SK-MEL-5 (cell line): ENCODE measurements around the gene AKAP7. TPM values are rescaled to one million over a fixed set of nuclear protein-coding genes. Genes with fewer than 3 reads are reported as not detected.
"Not testable (repeated sequence)": the region's sequence is repeated elsewhere in the genome, so short reads cannot be mapped to it uniquely, and the experiment has no call there.

Experiments
- DNase-seq: peaks from one replicate; pipeline ENCODE4 v3.0.0-alpha.2; 2016; ENCODE audit warnings: low read depth, low spot score
- in situ Hi-C: cut with HindIII; loops from 2 replicates; pipeline ENCODE4 v1.10.0; 2016; ENCODE audit warnings: low sequenced_read_pairs, high pct_unique_total_duplicates, low pct_unique_long_range_greater_than_20kb
- total RNA-seq: library from RNA; depleted of rRNA; stranded (reverse); fragments of >200 nt; shearing (Covaris generic); gene quantifications from 2 replicates; pipeline ENCODE4 v1.2.3, GENCODE V29; 2014

The AKAP7 gene
- total RNA-seq, 1 experiment from 2014 or later: 7.5 TPM

DNA sequence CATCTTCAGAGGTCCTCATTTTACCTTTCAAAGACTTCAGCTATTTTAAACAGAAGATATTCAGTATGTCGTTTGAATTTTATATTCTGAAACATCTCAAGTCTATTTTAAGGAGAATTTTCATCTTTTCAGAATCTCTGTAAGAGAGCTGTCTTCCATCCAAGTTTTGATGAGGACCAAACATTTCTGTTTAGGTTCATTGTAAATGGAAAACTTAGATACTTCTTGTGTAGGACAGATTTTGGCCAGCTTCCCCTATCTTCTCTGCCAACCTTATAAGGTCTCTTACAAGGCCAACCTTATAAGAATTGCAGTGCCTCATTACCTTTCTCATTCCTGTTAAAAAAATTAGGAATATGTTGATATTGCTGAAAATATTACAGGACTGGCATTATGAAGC lies 88.1 kb downstream of the AKAP7 start:
- in situ Hi-C loops: no loop called here

DNA sequence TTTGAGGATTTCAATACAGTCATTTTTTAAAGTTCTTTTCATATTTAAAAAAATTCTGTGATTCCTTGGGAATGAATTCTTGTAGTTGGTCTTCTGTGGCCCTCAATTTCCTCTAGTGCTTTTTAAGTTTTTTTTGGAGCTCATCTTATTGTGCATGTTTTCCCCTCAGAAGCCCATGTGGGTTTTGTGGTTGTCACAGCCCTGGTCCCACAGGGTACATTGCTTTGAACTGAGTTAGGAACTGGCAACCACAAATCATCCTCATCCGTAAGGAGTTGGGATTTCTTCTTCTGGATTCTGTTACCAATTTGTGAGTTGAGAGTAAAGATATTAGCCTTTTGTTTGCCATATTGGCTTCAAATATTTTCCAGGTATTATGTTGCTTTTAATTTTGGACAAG lies 89.9 kb downstream of the AKAP7 start:
- in situ Hi-C loops: no loop called here
- DNase-seq: no peak

More for the DNA sequence above, 88.1 kb downstream of the AKAP7 start:
- DNase-seq: no peak

DNA sequence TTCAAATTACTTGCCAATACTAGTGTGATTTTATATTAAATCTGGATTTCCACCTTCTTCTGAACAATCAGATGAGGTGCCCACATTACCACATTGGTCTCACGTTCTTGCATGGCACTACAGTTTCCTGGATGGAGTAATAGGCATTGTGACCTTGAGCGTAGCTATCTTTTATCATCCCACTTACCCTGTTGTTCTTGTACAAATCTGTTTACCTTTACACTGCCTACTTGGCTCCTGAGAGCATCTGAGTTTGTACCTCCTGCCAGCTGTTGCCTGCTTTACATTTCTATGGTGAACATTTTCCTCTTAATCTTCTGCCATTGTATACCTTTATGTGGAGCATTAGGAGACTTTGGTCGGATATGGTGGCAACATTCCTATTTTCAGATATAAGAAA lies 90.7 kb downstream of the AKAP7 start:
- in situ Hi-C loops: no loop called here
- no peak for DNase-seq

DNA sequence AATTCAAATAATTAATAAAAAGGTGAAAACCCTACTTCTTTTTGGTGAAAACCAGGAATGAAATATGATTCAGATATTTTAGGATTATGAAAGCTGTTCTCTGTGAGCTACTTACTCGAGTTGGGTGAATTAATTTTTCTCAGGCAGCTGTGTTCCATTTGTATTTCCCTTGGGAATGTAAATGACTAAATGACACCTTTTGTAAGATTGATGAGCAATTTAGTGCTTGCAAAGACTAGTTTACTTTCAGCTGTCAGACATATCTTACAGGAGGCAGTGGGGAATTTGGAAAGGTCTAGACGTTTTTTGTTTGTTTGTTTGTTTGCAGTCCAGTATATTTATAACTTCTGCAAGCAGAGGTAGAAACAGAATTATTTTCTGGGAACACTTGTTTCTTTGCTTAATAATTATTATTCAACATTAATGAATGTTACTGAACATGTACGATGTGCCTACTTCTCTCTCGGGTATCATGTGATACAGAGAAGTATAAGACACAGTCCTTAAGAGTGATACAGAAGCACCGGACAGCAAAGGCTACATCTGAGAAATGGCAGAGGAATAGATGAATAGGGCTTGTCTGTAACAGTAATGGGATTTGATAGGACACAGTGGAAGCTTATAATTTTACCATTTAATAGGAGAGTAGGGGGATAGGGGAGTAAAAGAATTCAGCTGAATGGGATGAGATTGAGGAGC lies 91.3 kb downstream of the AKAP7 start:
- in situ Hi-C loops: no loop called here

DNA sequence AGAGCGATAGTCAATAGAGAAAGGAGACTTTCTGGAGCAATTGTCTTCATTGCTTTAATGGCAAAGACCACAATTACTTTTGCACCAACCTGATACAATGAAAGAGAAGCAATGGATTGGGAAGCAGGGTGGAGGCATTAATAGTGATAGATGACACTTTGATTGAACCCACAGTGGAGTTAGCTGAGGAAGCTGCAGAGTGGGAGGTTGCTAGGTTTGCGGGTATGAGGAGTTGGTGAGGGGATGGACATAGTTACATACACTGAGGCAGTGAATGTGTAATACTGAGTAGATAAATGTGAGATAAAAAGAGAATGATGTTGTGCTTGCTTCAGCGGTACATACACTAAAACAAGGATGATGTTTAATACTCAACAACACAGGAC lies 91.9 kb downstream of the AKAP7 start:
- in situ Hi-C loops: no loop called here

More for the DNA sequence above, 91.3 kb downstream of the AKAP7 start:
- no peak for DNase-seq

DNA sequence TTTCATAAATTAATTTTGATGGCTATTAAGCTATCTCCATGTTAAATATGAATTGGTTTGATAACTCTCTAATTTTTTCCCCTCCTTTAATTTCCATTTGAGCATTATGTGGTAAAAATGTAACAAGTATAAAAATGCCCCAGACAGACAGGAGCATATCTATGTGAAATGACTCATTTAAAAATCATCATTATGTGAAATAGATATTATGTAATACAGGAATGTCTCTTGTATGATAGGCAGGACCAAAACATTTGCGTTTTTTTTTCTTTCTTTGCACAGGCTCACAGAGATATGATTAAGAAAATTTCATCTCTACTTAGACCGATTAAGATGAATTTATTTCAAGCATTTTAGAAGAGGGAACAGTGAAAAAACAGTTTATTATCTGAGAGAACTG lies 95.8 kb downstream of the AKAP7 start:
- DNase-seq: no peak

More for the DNA sequence above, 91.9 kb downstream of the AKAP7 start:
- no peak for DNase-seq

DNA sequence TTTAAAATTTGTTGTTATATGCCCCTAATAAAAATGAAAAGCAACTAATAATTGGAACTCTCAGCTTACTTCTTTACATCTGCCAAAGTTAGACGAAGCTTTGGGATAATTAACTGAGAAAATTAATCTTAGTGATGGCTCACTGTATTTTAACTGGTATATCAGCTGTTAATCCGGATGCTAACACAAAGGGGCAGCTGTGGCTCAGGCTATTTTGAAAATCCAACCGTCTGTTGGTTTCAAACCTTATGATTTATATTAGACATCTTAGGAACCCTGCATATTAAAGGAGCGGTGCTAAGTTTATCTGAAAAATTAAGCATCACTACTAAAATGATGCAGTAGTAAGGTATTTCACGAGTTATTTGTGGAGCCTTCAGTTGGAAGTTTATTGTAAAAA lies 96.6 kb downstream of the AKAP7 start:
- in situ Hi-C loops: no loop called here
- no peak for DNase-seq

More for the DNA sequence above, 95.8 kb downstream of the AKAP7 start:
- in situ Hi-C loops: no loop called here

DNA sequence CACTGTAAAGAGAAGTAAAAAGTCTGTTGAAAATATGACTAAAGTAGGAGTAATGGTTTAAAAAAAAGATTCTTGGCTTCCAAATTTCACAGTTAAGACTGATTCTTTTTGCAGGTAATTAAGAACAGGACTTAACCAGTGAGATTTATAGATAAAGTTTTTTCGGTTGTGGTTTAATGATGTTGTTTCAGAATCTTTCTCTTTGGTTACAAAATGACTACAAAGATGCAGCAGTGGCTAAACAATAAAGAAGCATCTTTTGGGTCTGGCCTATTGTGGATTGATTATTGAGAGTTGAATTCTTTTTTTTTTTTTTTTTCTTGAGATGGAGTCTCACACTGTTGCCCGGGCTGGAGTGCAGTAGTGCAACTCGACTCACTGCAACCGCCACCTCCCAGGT lies 109.7 kb downstream of the AKAP7 start:
- no peak for DNase-seq
- in situ Hi-C loops: no loop called here

DNA sequence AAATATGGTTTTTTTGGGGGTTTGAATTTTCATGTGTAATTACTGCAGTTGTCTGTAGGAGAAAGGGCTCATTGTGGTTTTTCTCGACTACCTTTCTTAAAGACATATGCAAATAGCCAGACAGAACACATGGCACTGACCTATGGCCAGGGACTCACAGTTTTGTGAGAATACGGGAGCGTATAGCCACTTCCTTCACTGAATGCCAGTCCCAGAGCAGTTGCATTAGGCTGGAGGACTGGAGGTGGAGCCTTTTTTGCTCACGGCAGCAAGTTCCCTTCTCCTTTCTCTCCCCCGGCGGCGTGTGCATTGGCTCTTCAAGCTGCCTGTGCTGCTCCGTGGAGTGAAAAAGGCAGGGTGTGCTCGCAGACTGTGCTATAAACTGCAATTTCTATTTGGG lies 114.9 kb downstream of the AKAP7 start:
- no peak for DNase-seq
- in situ Hi-C loops: no loop called here

DNA sequence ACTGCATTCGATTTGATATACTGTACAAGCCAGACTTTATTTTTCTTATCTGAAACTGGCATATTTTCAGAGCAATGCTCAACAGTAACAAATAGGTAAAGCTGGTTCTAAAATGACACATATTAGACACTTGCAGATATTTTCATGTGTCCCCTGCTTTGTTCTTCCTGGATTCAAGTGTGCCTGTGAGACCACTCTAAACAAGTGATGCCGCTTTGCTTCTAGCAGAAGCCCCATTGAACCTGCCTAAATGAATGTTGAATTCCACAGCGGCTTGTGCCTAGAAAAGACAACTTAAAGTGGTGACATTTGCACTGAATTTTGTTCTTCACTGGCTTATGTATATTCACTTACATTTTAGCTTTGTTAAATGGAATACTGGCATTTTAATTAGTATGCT lies 115.7 kb downstream of the AKAP7 start:
- no peak for DNase-seq
- in situ Hi-C loops: no loop called here

DNA sequence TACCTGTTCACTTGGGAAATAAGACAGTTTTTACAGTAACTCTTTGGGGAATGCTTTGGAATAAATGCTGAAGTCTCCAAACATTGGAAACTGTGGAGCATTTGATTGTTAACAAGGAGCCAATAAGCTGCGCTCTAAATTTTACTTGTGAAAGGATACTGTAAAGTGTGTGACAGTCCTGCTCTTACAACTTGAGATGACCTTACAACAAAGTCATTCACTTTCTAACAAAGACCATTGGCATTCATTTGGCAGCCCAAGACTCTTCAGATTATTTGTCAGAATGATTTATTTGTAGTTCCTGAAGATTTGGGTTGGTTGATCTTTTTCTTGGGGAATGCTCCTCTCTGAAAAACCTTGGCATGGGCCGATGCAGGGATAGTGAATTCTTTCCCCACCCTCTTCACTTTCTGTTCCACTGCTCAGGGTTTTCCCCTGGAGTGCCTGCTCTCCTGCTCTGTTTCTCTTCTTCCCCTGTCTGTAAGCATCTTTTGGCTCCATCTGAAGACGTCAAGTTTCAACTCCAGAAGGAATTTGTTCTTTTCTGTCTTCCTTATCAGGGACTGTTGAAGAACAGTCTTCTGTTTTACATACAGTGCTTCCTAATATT lies 116.4 kb downstream of the AKAP7 start:
- in situ Hi-C loops: no loop called here

DNA sequence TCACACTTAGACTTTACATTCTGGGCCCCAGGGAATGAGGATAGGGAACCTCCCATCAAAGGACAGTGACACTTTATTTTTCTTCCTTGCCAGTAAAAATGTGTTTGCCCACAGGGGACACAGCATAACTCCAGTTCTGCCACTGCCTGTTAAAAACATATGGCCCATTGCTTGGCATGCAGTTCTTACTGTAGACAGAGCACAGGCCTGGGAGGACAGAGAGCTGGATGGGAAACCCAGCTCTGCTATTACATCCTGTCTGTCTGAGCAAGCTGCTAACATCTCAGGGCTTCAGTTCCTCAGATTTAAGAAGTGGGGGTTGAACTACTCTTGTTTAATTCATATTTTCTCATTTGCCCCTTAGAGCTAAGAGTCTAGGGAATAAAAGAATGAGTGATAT lies 120.2 kb downstream of the AKAP7 start:
- DNase-seq: no peak
- in situ Hi-C loops: no loop called here

More for the DNA sequence above, 116.4 kb downstream of the AKAP7 start:
- no peak for DNase-seq

DNA sequence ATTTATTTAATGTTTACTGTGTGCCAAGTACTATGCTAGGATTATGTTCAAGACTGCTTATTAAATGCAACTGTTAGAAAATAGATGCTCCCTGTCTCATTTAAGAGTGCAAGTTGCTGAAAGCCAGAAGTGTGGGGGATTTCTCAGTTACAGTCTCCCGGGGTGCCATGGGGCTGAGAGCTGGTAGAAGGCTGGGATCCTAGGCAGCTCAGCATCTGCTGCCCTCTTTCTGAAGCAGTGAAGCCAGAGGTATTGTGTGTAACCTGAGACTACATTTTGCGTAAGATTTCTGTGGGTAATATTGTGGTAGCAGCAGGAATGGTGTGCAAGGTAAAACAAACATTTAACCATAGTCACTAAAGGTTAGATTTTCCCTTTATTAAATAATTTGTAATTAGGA lies 120.6 kb downstream of the AKAP7 start:
- no peak for DNase-seq
- in situ Hi-C loops: no loop called here

DNA sequence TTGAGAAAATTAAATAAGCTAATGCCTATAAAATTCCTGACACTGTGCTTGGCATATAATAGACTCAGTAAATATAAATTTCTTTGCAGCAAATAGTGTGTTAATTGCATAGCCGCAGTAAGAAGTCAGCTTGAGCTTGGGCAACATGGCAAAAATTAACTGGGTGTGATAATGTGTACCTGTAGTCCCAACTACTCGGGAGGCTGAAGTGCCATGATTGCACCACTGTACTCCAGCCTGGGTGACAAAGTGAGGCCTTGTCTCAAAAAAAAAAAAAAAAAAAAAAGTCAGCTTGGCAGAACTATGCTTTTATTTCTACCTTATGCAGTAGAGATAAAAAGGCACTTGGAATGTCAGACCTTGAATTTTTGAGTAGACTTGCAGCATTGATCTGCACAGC lies 121.8 kb downstream of the AKAP7 start:
- in situ Hi-C loops: no loop called here
- no peak for DNase-seq

DNA sequence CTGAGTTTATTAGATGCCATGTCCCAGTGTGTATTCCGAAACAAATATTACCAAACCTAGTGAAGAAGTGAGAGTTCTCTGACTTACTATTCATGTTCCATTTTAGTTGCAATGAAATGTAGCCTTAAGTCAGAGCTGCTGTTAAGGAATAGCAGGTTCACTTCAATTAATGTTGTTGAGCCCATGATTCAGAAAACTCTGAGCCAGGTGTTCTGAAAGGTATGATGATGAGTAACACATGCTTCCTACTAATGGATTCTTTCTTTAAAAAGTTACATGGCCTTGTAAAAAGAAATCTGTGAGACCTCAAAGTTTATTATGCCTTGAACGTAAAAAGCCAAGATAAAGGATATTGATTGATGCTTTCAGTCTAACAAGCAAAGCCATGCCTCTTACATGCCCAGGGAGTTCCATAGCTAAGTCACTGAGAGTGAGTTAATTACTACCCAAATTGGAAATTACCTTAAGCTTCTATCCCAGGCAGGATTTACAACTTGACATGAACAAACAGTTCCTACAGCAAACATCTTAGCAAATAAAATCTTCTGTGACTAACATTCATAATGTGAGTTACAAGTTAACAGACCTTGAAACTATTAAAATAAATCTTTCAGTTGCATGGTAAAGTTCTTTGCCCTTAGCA lies 122.9 kb downstream of the AKAP7 start:
- in situ Hi-C loops: no loop called here
- DNase-seq: no peak

DNA sequence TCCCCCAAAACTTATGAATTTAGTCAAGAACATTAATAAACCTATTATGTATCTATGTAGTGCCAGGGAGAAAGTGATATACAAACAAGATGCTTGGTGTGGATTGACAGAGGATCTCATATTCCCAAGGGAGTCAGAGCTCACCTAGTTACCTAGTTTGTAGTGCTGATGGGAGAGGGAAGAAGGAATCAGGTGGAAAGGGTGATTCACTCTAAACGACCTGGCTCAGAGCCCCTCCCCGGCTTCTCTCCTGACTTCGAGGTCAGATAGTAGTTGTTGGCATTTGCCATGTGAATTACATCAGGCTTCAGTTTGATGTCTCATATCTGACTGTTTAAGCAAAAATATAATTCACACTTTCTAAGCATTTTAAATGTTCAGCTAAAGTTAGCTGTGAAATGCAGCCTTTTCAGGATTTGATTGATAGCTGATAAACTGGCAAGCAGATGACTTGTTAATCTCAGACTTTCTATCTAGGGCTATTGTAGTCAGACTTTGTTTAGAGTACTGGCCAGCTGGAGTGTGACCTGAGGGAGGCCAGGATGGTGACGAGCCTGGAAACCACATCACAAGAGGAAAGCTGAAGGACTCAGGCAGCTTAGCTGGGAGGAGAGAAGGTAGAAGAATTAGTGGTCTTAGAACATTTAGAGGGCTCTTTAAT lies 123.7 kb downstream of the AKAP7 start:
- no peak for DNase-seq

DNA sequence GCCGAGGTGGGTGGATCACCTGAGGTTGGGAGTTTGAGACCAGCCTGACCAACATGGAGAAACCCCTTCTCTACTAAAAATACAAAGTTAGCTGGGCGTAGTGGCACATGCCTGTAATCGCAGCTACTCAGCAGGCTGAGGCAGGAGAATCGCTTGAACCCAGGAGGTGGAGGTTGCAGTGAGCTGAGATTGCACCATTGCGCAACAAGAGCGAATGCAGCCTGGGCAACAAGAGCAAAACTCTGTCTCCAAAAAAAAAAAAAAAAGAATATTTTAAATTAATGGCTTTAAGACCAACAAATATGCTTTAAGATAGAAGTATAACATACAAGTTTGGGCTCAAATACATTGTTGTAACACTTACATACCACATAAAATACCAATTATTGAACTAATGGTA lies 125.7 kb downstream of the AKAP7 start:
- DNase-seq, in situ Hi-C loops: not testable (repeated sequence)

More for the DNA sequence above, 123.7 kb downstream of the AKAP7 start:
- in situ Hi-C loops: no loop called here

DNA sequence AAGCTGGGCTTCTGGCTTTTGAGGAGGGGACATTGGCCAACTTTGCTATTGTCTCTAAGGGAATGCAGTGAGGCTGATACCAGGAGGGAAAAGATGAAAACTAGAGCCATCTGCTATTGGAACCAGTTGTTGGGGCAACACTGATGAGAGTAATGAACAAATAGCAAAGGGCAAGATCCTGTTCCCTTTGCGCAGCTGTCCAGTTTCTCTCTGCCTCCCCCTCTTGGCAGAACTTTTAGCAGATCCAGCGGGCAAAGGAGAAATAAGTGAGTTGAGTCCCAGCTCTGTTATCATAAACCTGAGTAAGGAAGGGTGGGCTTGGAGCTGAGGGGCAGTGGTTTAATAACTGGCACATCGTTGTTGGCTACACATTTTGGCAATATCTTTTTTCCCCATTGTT lies 126.8 kb downstream of the AKAP7 start:
- in situ Hi-C loops: no loop called here
- DNase-seq: no peak
